NCI-H226 (cell line): Measurements from ENCODE around the gene PDPK1.
A peak's percentile ranks its signal among the peaks of the same experiment; 100 is the strongest.
"Not testable (repeated sequence)": the region's sequence is repeated elsewhere in the genome, so short reads cannot be mapped to it uniquely, and the experiment has no call there.

Experiments used
- DNase-seq: peaks from one replicate; pipeline ENCODE4 v3.0.0-alpha.2; 2015

Gene PDPK1

GRCh38 chr16:2595393-2596205, 57.8 kb downstream of the PDPK1 start:
- DNase-seq: no peak

- no peak for DNase-seq
Observed at GRCh38 chr16:2596747-2597559, 59.1 kb downstream of the PDPK1 start.

GRCh38 chr16:2597560-2597902, 59.7 kb downstream of the PDPK1 start:
- no peak for DNase-seq

- no peak for DNase-seq
Observed at GRCh38 chr16:2598133-2598641, 60.4 kb downstream of the PDPK1 start.

- no peak for DNase-seq
Observed at GRCh38 chr16:2598723-2599122, 60.9 kb downstream of the PDPK1 start.

- DNase-seq: not testable (repeated sequence)
Observed at GRCh38 chr16:2599165-2599564, 61.3 kb downstream of the PDPK1 start.

- not testable (repeated sequence) for DNase-seq
Observed at GRCh38 chr16:2599785-2600184, 62.0 kb downstream of the PDPK1 start.

- DNase-seq: not testable (repeated sequence)
Observed at GRCh38 chr16:2601301-2602025, 63.6 kb downstream of the PDPK1 start.

GRCh38 chr16:2602175-2602574, 64.4 kb downstream of the PDPK1 start:
- not testable (repeated sequence) for DNase-seq

GRCh38 chr16:2603165-2604015, 65.6 kb downstream of the PDPK1 start:
- peak; percentile 98 for DNase-seq

- DNase-seq: not testable (repeated sequence)
Observed at GRCh38 chr16:2604016-2604369, 66.2 kb downstream of the PDPK1 start.

GRCh38 chr16:2606820-2607219, 69.0 kb downstream of the PDPK1 start:
- DNase-seq: not testable (repeated sequence)

GRCh38 chr16:2609345-2609744, 71.5 kb downstream of the PDPK1 start:
- not testable (repeated sequence) for DNase-seq

GRCh38 chr16:2609827-2610470, 72.1 kb downstream of the PDPK1 start:
- DNase-seq: no peak

GRCh38 chr16:2610781-2611498, 73.1 kb downstream of the PDPK1 start:
- DNase-seq: no peak

GRCh38 chr16:2611499-2611862, 73.7 kb downstream of the PDPK1 start:
- DNase-seq: no peak

GRCh38 chr16:2611877-2612276, 74.1 kb downstream of the PDPK1 start:
- DNase-seq: not testable (repeated sequence)

GRCh38 chr16:2613251-2613650, 75.4 kb downstream of the PDPK1 start:
- not testable (repeated sequence) for DNase-seq

- DNase-seq: no peak
Observed at GRCh38 chr16:2614761-2615191, 77.0 kb downstream of the PDPK1 start.

- not testable (repeated sequence) for DNase-seq
Observed at GRCh38 chr16:2618964-2619363, 81.1 kb downstream of the PDPK1 start.

GRCh38 chr16:2619628-2620027, 81.8 kb downstream of the PDPK1 start:
- not testable (repeated sequence) for DNase-seq
